ENCODE results near the gene ANKRD55.

DNA sequence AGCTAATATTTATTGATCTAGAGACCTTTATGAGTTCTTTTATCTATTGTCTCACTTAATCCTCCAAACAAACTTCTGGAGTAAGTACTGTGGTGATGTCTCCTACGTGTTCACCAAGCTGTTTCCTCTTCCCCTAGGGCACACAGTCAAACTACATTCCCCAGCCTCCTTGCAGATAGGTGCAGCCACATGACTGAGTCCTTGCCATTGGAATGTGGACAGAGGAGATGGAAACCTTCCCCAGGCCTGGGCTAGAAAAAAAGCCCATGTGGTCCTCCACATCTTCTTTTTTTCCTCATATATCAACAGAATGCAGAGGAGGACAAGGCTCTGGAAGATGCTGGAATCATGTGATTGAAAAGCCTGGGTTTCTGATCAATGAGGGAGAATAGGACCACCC is 88.0 kb downstream of the ANKRD55 start:
- TF ChIP-seq POLR2A (IDR thresholded peaks at IDR 0.05): no peak
- TF ChIP-seq, protein P1, sequence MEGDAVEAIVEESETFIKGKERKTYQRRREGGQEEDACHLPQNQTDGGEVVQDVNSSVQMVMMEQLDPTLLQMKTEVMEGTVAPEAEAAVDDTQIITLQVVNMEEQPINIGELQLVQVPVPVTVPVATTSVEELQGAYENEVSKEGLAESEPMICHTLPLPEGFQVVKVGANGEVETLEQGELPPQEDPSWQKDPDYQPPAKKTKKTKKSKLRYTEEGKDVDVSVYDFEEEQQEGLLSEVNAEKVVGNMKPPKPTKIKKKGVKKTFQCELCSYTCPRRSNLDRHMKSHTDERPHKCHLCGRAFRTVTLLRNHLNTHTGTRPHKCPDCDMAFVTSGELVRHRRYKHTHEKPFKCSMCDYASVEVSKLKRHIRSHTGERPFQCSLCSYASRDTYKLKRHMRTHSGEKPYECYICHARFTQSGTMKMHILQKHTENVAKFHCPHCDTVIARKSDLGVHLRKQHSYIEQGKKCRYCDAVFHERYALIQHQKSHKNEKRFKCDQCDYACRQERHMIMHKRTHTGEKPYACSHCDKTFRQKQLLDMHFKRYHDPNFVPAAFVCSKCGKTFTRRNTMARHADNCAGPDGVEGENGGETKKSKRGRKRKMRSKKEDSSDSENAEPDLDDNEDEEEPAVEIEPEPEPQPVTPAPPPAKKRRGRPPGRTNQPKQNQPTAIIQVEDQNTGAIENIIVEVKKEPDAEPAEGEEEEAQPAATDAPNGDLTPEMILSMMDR (IDR thresholded peaks at IDR 0.05): no peak
